Natural killer cell (primary cell): Measurements from ENCODE around the gene ESYT2. TPM values are rescaled to one million over a fixed set of nuclear protein-coding genes. Genes with fewer than 3 reads are reported as not detected.

Experiments used
- ATAC-seq, 3 donors: fragments of 150-1000 bp in 2 of 3; fragments of 200-7000 bp in 1 of 3; cut with Tn5 transposase; 1 replicate in 1 of 3; 2 replicates in 2 of 3; pipeline ENCODE4 v1.10.0; 2021; ENCODE audit warnings: mild to moderate bottlenecking in 2 of 3, moderate library complexity in 2 of 3
- DNase-seq, 2 donors: peaks; one replicate each; pipeline versions ENCODE4 v3.0.0 to v3.0.0-alpha.2; 2013 to 2021; ENCODE audit warnings: mixed read lengths in 1 of 2
- H3K27ac ChIP-seq: one replicate; pipeline ENCODE4 v1.5.1; 2013; ENCODE audit warnings: mild to moderate bottlenecking, low read length
- H3K27me3 ChIP-seq: one replicate; pipeline ENCODE4 v1.6.1; 2013; ENCODE audit warnings: low read length; ENCODE audit not compliant: control insufficient read depth, insufficient read depth
- H3K36me3 ChIP-seq: one replicate; pipeline ENCODE4 v1.6.1; 2013; ENCODE audit warnings: low read length; ENCODE audit not compliant: control insufficient read depth, insufficient read depth
- H3K4me1 ChIP-seq: one replicate; pipeline ENCODE4 v1.6.1; 2013; ENCODE audit warnings: low read length; ENCODE audit not compliant: control insufficient read depth, insufficient read depth
- H3K4me3 ChIP-seq: one replicate; pipeline ENCODE4 v1.5.1; 2013; ENCODE audit warnings: low read length
- H3K9me3 ChIP-seq: one replicate; pipeline ENCODE4 v1.6.1; 2013; ENCODE audit warnings: low read length; ENCODE audit not compliant: control insufficient read depth, insufficient read depth
- H3K27ac Mint-ChIP-seq, 2 donors: one replicate each; pipeline ENCODE4 v1.8.0; 2022; ENCODE audit warnings: mild to moderate bottlenecking in 2 of 2, mixed read lengths in 2 of 2, moderate library complexity in 1 of 2
- H3K27me3 Mint-ChIP-seq, 2 donors: one replicate each; pipeline ENCODE4 v1.8.0; 2022; ENCODE audit warnings: low read depth in 2 of 2, mixed read lengths in 2 of 2
- H3K36me3 Mint-ChIP-seq: one replicate; pipeline ENCODE4 v1.8.0; 2022; ENCODE audit warnings: mixed read lengths
- H3K4me1 Mint-ChIP-seq, 2 donors: one replicate each; pipeline ENCODE4 v1.8.0; 2022; ENCODE audit warnings: mixed read lengths in 2 of 2
- H3K4me3 Mint-ChIP-seq: one replicate; pipeline ENCODE4 v1.8.0; 2022; ENCODE audit warnings: mild to moderate bottlenecking, moderate library complexity, mixed read lengths
- H3K9me3 Mint-ChIP-seq, 2 donors: one replicate each; pipeline ENCODE4 v1.8.0; 2022; ENCODE audit warnings: mixed read lengths in 2 of 2
- WGBS: methylation state at CpG from one replicate; pipeline ENCODE4 v1.1.7; 2013; ENCODE audit warnings: missing lambda C conversion rate; ENCODE audit not compliant: insufficient coverage; 5-methylcytosine and 5-hydroxymethylcytosine counted together
- intact Hi-C: fragments of 100-400 bp; cut with micrococcal nuclease; formaldehyde crosslinking; loops from one replicate; pipeline ENCODE4 v1.14.2; 2022
- total RNA-seq, 4 donors: library from RNA; stranded (reverse); fragments of 120-200 nt in 1 of 4; gene quantifications; one replicate each; pipeline versions ENCODE4 v1.2.3 to v1.2.4, GENCODE V29; 2013 to 2022
- TF ChIP-seq, protein P1 (sequence below): fragments of 200-600 bp; IDR thresholded peaks from one replicate; pipeline ENCODE4 v1.8.0; 2022; ENCODE audit warnings: antibody characterized with exemption

ESYT2 gene
- total RNA-seq, 3 donors from 2014 or later (not counting 1 experiment from before 2014, with no cell fraction given), result 137 to 163 (median 160) TPM

DNA sequence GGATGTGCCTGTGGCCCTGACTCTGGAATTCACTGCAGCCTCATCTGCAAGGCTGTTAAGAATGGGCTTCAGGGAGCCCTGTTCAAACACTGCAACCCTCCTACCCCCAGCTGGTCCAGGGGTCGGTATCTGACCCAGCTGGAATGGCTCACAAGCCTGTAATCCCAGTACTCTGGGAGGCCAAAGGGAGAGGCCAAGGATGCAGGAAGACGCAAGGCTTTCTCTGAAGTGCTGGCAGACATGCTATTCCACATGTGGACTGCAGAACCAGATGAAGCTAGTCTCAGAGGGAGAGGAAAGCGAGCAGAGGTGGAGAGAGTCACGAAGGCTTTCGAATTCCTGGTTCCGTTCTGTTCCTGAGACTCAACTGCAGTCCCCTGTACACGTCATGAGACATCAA is 45.0 kb downstream of the ESYT2 start:
- Histone ChIP-seq H3K4me1 (peaks cover 9% of the 10 kb centered on the region), H3K36me3 (peaks cover 71% of the 10 kb centered on the region), H3K27me3 (no peaks in the 10 kb centered on the region), H3K27ac (no peak overlapping the region), H3K4me3 (no peak overlapping the region), H3K9me3 (no peaks in the 10 kb centered on the region)
- Mint-ChIP-seq H3K9me3 (no peaks in the 10 kb centered on the region), H3K27me3 (no peaks in the 10 kb centered on the region), H3K36me3 (no peaks in the 10 kb centered on the region), H3K27ac (no peak overlapping the region), H3K4me1 (peaks cover 2 to 11% of the 10 kb centered on the region in 2 donors), H3K4me3 (no peak overlapping the region)
- TF ChIP-seq, protein P1, sequence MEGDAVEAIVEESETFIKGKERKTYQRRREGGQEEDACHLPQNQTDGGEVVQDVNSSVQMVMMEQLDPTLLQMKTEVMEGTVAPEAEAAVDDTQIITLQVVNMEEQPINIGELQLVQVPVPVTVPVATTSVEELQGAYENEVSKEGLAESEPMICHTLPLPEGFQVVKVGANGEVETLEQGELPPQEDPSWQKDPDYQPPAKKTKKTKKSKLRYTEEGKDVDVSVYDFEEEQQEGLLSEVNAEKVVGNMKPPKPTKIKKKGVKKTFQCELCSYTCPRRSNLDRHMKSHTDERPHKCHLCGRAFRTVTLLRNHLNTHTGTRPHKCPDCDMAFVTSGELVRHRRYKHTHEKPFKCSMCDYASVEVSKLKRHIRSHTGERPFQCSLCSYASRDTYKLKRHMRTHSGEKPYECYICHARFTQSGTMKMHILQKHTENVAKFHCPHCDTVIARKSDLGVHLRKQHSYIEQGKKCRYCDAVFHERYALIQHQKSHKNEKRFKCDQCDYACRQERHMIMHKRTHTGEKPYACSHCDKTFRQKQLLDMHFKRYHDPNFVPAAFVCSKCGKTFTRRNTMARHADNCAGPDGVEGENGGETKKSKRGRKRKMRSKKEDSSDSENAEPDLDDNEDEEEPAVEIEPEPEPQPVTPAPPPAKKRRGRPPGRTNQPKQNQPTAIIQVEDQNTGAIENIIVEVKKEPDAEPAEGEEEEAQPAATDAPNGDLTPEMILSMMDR, result no peak
- no peak for DNase-seq
- peak in 2 of 3 donors; percentile 8 to 16 for ATAC-seq
- intact Hi-C loops, result no loop called here
- WGBS, result 96% methylated on average over 7 of the region's 7 CpGs

DNA sequence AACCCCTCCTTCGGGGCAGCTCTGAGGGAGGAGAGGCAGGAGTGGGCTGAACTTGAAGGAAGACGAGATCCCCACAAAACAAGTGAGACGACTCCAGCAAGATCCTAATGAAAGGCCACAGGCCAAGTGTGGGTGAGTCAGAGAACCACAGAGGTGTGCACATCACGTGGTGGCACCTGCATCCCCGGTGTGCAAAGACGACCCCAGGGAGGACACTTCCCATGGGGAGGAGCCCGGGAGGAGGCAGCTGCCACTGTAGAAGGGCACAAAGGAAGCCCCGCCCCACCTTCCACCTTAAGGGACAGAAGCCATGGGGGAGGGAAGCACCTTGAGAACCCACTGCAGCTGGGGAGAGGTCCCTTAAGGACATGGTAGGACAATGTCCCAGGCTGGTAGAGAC is 45.7 kb downstream of the ESYT2 start:
- H3K36me3 ChIP-seq, result peaks cover 73% of the 10 kb centered on the region
- DNase-seq (peak in 1 of 2 donors; percentile 33), ATAC-seq (peak in 2 of 3 donors; percentile 27 to 29)
- peak overlapping the region; percentile 19 for H3K27ac ChIP-seq
- TF ChIP-seq, protein P1, result no peak
- H3K27me3 ChIP-seq, result no peaks in the 10 kb centered on the region
- no peak overlapping the region for H3K4me3 Mint-ChIP-seq
- H3K27me3 Mint-ChIP-seq, result no peaks in the 10 kb centered on the region
- no peak overlapping the region for H3K4me3 ChIP-seq
- H3K4me1 Mint-ChIP-seq, result peaks cover 9 to 18% of the 10 kb centered on the region in 2 donors
- H3K9me3 Mint-ChIP-seq, result no peaks in the 10 kb centered on the region
- no peaks in the 10 kb centered on the region for H3K36me3 Mint-ChIP-seq
- H3K9me3 ChIP-seq, result no peaks in the 10 kb centered on the region
- 49% methylated on average over 8 of the region's 8 CpGs for WGBS
- H3K27ac Mint-ChIP-seq, result no peak overlapping the region
- H3K4me1 ChIP-seq, result peaks cover 9% of the 10 kb centered on the region
- intact Hi-C loops, result no loop called here

DNA sequence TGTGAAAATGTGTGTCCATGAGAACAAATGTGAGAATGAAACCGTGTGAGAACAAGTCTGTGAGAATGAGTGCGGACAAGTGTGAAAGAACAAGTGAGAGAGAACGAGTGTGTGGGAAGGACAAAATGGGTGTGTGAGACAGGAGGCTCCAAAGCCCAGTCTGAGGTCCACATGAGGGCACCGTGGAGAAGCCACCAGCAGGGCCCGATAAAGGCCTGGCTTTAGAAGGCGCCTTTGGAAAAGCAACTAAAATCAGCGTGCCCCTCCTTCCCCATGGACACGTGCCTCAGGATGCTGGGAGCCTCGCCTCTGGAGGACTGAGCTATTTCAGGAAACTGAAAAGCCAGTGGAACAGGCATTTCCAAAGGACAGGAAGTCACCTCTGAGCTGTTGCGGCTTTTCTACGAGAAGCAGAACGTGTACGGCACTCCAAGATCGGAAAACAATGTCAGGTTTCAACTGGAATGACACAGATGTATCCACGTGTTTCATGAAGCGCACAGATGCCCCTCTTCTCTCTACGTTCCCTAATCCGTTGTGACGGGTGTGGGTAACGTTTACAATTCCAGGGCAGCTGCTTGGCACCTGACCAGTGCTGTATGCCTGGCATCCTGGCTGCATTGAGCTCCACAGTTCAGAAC is 46.4 kb downstream of the ESYT2 start:
- Histone ChIP-seq H3K36me3 (peaks cover 71% of the 10 kb centered on the region), H3K27me3 (no peaks in the 10 kb centered on the region), H3K4me3 (no peak overlapping the region), H3K9me3 (no peaks in the 10 kb centered on the region), H3K27ac (no peak overlapping the region), H3K4me1 (peaks cover 9% of the 10 kb centered on the region)
- TF ChIP-seq, protein P1, result peak; percentile 13
- Mint-ChIP-seq H3K27me3 (no peaks in the 10 kb centered on the region), H3K9me3 (no peaks in the 10 kb centered on the region), H3K4me1 (peaks cover 11 to 20% of the 10 kb centered on the region in 2 donors), H3K36me3 (no peaks in the 10 kb centered on the region), H3K27ac (no peak overlapping the region), H3K4me3 (no peak overlapping the region)
- intact Hi-C loops, result no loop called here
- peak; percentile 48 to 61 (median 52) for ATAC-seq
- peak in 1 of 2 donors; percentile 51 for DNase-seq
- 89% methylated on average over 20 of the region's 20 CpGs for WGBS
